GM12878 (cell line): ENCODE results near the gene PDE1C. TPM values are rescaled to one million over a fixed set of nuclear protein-coding genes. Genes with fewer than 3 reads are reported as not detected.

Source experiments
- ATAC-seq: fragments of 200-7000 bp; cut with Tn5 transposase; 3 replicates; pipeline ENCODE4 v1.9.1; 2020; ENCODE audit warnings: mild to moderate bottlenecking, moderate library complexity
- BruUV-seq: library from RNA; stranded (reverse); fragments of 400-500 nt; replicated peaks from 2 replicates; lab custom pipeline; 2021; lab: Mats Ljungman, UMichigan
- CTCF ChIA-PET: fragments of 300-600 bp; sonication (Branson Sonifier 250); formaldehyde crosslinking; extraction: SDS; loops from one replicate; lab custom pipeline; 2021; ENCODE audit warnings: inconsistent platforms; lab: Yijun Ruan, JAX
- POLR2A ChIA-PET: fragments of 350-600 bp; formaldehyde crosslinking; extraction: SDS; loops from one replicate; lab custom pipeline; 2021; ENCODE audit warnings: inconsistent platforms; lab: Charles Lee
- RAD21 ChIA-PET: fragments of 300-600 bp; sonication (Branson Sonifier 250); formaldehyde crosslinking; loops from one replicate; lab custom pipeline; 2023; ENCODE audit warnings: antibody characterized with exemption; ENCODE audit not compliant: unreplicated experiment; lab: Charles Lee
- SMC1A ChIA-PET: fragments of 300-600 bp; sonication (Branson Sonifier 250); formaldehyde crosslinking; loops from one replicate; lab custom pipeline; 2023; ENCODE audit not compliant: unreplicated experiment, uncharacterized antibody; lab: Charles Lee
- DNase-seq: peaks from one replicate; pipeline ENCODE4 v3.0.0-alpha.2; 2011; ENCODE audit warnings: low read depth, low spot score
- FAIRE-seq: peaks from 3 replicates; lab custom pipeline; 2011; peaks lifted over from hg19 to GRCh38; lab: Jason Lieb, UNC
- H2AFZ ChIP-seq: 2 replicates; pipeline ENCODE4 v1.6.0; 2011; ENCODE audit warnings: low read depth, low read length, control low read depth; ENCODE audit not compliant: control insufficient read depth
- H3K27ac ChIP-seq: 2 replicates; pipeline ENCODE4 v1.5.1; 2011; ENCODE audit warnings: control low read depth; ENCODE audit not compliant: control insufficient read depth, insufficient read depth
- H3K27me3 ChIP-seq, 2 experiments: replicated peaks in 1 of 2; 2 replicates each; pipeline versions ENCODE4 v1.6.0 to v1.6.1; 2011; ENCODE audit warnings: low read length in 1 of 2; ENCODE audit not compliant: control insufficient read depth in 2 of 2, insufficient read depth in 2 of 2
- H3K36me3 ChIP-seq, 2 experiments: 2 replicates each; pipeline ENCODE4 v1.5.1; 2011; ENCODE audit warnings: low read length in 1 of 2; ENCODE audit not compliant: control insufficient read depth in 2 of 2, insufficient read depth in 2 of 2
- H3K4me1 ChIP-seq: 2 replicates; pipeline ENCODE4 v1.6.1; 2011; ENCODE audit warnings: mild to moderate bottlenecking, low read length, moderate library complexity, mixed read lengths; ENCODE audit not compliant: control insufficient read depth, insufficient read depth
- H3K4me2 ChIP-seq: 2 replicates; pipeline ENCODE4 v1.6.0; 2011; ENCODE audit warnings: control low read depth; ENCODE audit not compliant: control insufficient read depth, insufficient read depth
- H3K4me3 ChIP-seq: fragments of 200-600 bp; sonication (generic); 2 replicates; pipeline ENCODE4 v1.5.1; 2016
- H3K79me2 ChIP-seq: 2 replicates; pipeline ENCODE4 v1.6.0; 2011; ENCODE audit warnings: low read length; ENCODE audit not compliant: control insufficient read depth, insufficient read depth
- H3K9ac ChIP-seq: 2 replicates; pipeline ENCODE4 v1.8.0; 2011; ENCODE audit warnings: low read length, control low read depth, mixed read lengths; ENCODE audit not compliant: control insufficient read depth, insufficient read depth
- H3K9me3 ChIP-seq: replicated peaks from 3 replicates; pipeline ENCODE4 v1.5.1; 2011; ENCODE audit warnings: mild to moderate bottlenecking, low read length; ENCODE audit not compliant: control insufficient read depth, insufficient read depth
- H4K20me1 ChIP-seq: 2 replicates; pipeline ENCODE4 v1.6.0; 2011; ENCODE audit not compliant: control insufficient read depth, insufficient read depth
- CHD4 ChIP-seq: fragments of 200-600 bp; sonication (generic); IDR thresholded peaks from 2 replicates; pipeline ENCODE4 v1.6.1; 2016; ENCODE audit warnings: mild to moderate bottlenecking
- CREB1 ChIP-seq: IDR thresholded peaks from 2 replicates; pipeline ENCODE4 v1.6.1; 2012; ENCODE audit warnings: low read depth, mild to moderate bottlenecking, inconsistent platforms
- E2F4 ChIP-seq: IDR thresholded peaks from 2 replicates; pipeline ENCODE4 v1.6.1; 2012; ENCODE audit warnings: low read depth, low read length, improper control_type of control experiment
- ESRRA ChIP-seq: IDR thresholded peaks from 2 replicates; pipeline ENCODE4 v1.6.1; 2012; ENCODE audit warnings: mild to moderate bottlenecking, low read length, improper control_type of control experiment
- FOXM1 ChIP-seq: IDR thresholded peaks from 2 replicates; pipeline ENCODE4 v1.6.1; 2012; ENCODE audit warnings: low read depth, mild to moderate bottlenecking, inconsistent platforms, low read length, moderate library complexity
- GABPA ChIP-seq: IDR thresholded peaks from 2 replicates; pipeline ENCODE4 v1.6.1; 2014; ENCODE audit warnings: antibody characterized with exemption, low read depth, mild to moderate bottlenecking, inconsistent platforms
- MEF2A ChIP-seq: IDR thresholded peaks from 2 replicates; pipeline ENCODE4 v1.6.1; 2011; ENCODE audit warnings: low read depth, mild to moderate bottlenecking, low read length, moderate library complexity; ENCODE audit not compliant: insufficient read depth
- MTA3 ChIP-seq: IDR thresholded peaks from 2 replicates; pipeline ENCODE4 v1.6.1; 2012; ENCODE audit warnings: low read length, inconsistent platforms, borderline replicate concordance
- NR2C2 ChIP-seq: IDR thresholded peaks from 2 replicates; pipeline ENCODE4 v1.6.1; 2011; ENCODE audit warnings: borderline replicate concordance, low read depth; ENCODE audit not compliant: control insufficient read depth, insufficient read length
- PBX3 ChIP-seq: IDR thresholded peaks from 2 replicates; pipeline ENCODE4 v1.6.1; 2011; ENCODE audit warnings: mild to moderate bottlenecking, low read depth, low read length, moderate library complexity; ENCODE audit not compliant: insufficient replicate concordance
- RAD51 ChIP-seq: fragments of 450-650 bp; IDR thresholded peaks from 2 replicates; pipeline ENCODE4 v1.6.1; 2016; ENCODE audit warnings: moderate library complexity, mild to moderate bottlenecking, inconsistent platforms
- RELA ChIP-seq: fragments of 450-650 bp; IDR thresholded peaks from 2 replicates; pipeline ENCODE4 v1.8.0; 2014; ENCODE audit warnings: borderline replicate concordance; ENCODE audit not compliant: partially characterized antibody
- RELB ChIP-seq: fragments of 450-650 bp; IDR thresholded peaks from 2 replicates; pipeline ENCODE4 v1.6.1; 2017; ENCODE audit warnings: low read depth, mild to moderate bottlenecking, moderate library complexity
- REST ChIP-seq: IDR thresholded peaks from 2 replicates; pipeline ENCODE4 v1.6.1; 2012; ENCODE audit warnings: mild to moderate bottlenecking, low read depth, low read length
- SRF ChIP-seq, 2 experiments: IDR thresholded peaks; 2 replicates each; pipeline ENCODE4 v1.6.1; 2011; ENCODE audit warnings: low read depth in 2 of 2, low read length in 2 of 2, mild to moderate bottlenecking in 1 of 2, moderate library complexity in 1 of 2
- TARDBP ChIP-seq: IDR thresholded peaks from 2 replicates; pipeline ENCODE4 v1.6.1; 2016; ENCODE audit warnings: borderline replicate concordance
- WGBS: methylation state at CpG from one replicate; pipeline ENCODE4 v1.1.6; 2016; ENCODE audit warnings: low lambda C conversion rate; ENCODE audit not compliant: insufficient replicate concordance, insufficient coverage; ENCODE audit errors: missing lambda C conversion rate; 5-methylcytosine and 5-hydroxymethylcytosine counted together
- in situ Hi-C: fragments of 300-500 bp; cut with MboI; formaldehyde crosslinking; loops from 9 replicates; pipeline ENCODE4 v1.14.3; 2018; ENCODE audit warnings: mixed read lengths
- intact Hi-C: fragments of 100-400 bp; cut with micrococcal nuclease; formaldehyde crosslinking; loops from one replicate; pipeline ENCODE4 v1.14.2; 2022; ENCODE audit not compliant: unreplicated experiment
- polyA plus RNA-seq, 11 experiments: library from polyadenylated mRNA; depleted of rRNA in 4 of 11; unstranded in 6 of 11; stranded (reverse) in 5 of 11; fragments of >200 nt; fragmentation: Nextera tagmentation in 4 of 11; fragmentation: Illumina TruSeq in 1 of 11; extraction: Ambion mirVana in 4 of 11; extraction: Trizol in 1 of 11; gene quantifications; 1 replicate in 1 of 11; 2 replicates in 10 of 11; pipeline versions ENCODE4 v1.2.1 to v1.2.3, GENCODE V29; 2011 to 2016; ENCODE audit warnings: inconsistent platforms in 2 of 11, missing spikeins in 2 of 11, low read depth in 1 of 11
- total RNA-seq, 4 experiments: library from RNA; depleted of rRNA in 3 of 4; stranded (reverse); fragments of >200 nt in 3 of 4; fragmentation: Illumina TruSeq in 1 of 4; extraction: Trizol in 1 of 4; gene quantifications; 2 replicates each; pipeline versions ENCODE4 v1.2.1 to v1.2.3, GENCODE V29; 2013 to 2021

The PDE1C gene
- total and polyA plus RNA-seq, 10 of the 15 experiments (the other 5 are each of a cell fraction or from before 2014, with no cell fraction given) = 0.29 to 2.3 (median 0.70) TPM

GRCh38 chr7:31856337-31856736 is 213.9 kb downstream of the PDE1C start (continued):
- TF ChIP-seq FOXM1 (no peak), RELA (no peak), RAD51 (no peak), E2F4 (no peak), ESRRA (no peak), CHD4 (no peak), GABPA (no peak)

GRCh38 chr7:31855530-31855929 is 214.7 kb downstream of the PDE1C start:
- Histone ChIP-seq H3K79me2 (no peaks in the 10 kb centered on the region), H3K9ac (no peak overlapping the region), H3K4me2 (no peak overlapping the region), H3K4me1 (no peaks in the 10 kb centered on the region), H3K36me3 (no peaks in the 10 kb centered on the region), H4K20me1 (no peaks in the 10 kb centered on the region), H3K9me3 (no peaks in the 10 kb centered on the region), H3K27ac (no peak overlapping the region), H2AFZ (no peak overlapping the region), H3K27me3 (no peaks in the 10 kb centered on the region), H3K4me3 (no peak overlapping the region)
- intact Hi-C loops = no loop called here
- 0% methylated on average over 1 of the region's 1 CpG for WGBS
- POLR2A ChIA-PET = interaction anchor here (0.6 kb wide), 1 partner anchor 9 kb away, joined by 4 read pairs; no protein-coding TSS in a partner anchor
- RAD21 ChIA-PET = no interaction called here
- ATAC-seq (no peak), DNase-seq (no peak), FAIRE-seq (no peak)
- SMC1A ChIA-PET = interaction anchor here (0.6 to 1.3 kb wide), 5 partner anchors 9 to 265 kb away, joined by 3 to 4 read pairs (median 3); no protein-coding TSS in a partner anchor
- CTCF ChIA-PET = interaction anchor here (1.0 to 1.2 kb wide), 2 partner anchors 40 to 41 kb away, joined by 3 read pairs; no protein-coding TSS in a partner anchor
- in situ Hi-C loops = no loop called here
- BruUV-seq = no TSS peak
- TF ChIP-seq CREB1 = no peak
- no peak for TF ChIP-seq REST
- TF ChIP-seq MTA3 = no peak
- no peak for TF ChIP-seq NR2C2
- no peak for TF ChIP-seq MEF2A
- no peak for TF ChIP-seq RELB
- no peak for TF ChIP-seq SRF (IDR thresholded peaks at IDR 0.05; ENCODE audit: low read depth in 2 of 2, low read length in 2 of 2)
- TF ChIP-seq TARDBP = no peak
- TF ChIP-seq PBX3 = no peak
